NCI-H526 (cell line): ENCODE measurements around the gene ADAMTS3.
A peak's percentile ranks its signal among the peaks of the same experiment; 100 is the strongest.

ENCODE experiments used
- DNase-seq, 2 experiments: peaks; one replicate each; lab custom pipeline; 2025; lab: John Stamatoyannopoulos, UW

The ADAMTS3 gene

GRCh38 chr4:72295966-72296557 lies 273.0 kb downstream of the ADAMTS3 start:
- peak in 1 of 2 experiments; percentile 58 for DNase-seq

- no peak for DNase-seq
Observed at GRCh38 chr4:72290737-72291136, 278.3 kb downstream of the ADAMTS3 start.

DNA sequence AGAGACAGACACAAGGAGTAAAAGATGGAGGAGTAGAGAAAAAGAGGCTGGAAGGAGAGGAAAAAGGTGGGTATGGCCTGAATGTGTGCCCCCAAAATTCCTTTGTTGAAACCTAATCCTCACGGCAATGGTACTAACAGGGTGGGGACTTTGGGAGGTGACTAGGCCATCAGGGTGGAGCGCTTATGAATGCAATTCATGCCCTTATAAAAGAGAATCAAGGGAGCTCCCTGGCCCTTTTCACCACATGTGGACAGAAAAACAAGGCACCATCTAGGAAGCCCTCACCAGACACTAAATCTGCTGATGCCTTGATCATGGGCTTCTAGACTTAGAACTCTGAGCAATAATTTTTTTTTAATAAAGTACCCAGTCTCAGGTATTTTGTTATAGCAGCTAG lies 282.1 kb downstream of the ADAMTS3 start:
- no peak for DNase-seq

DNA sequence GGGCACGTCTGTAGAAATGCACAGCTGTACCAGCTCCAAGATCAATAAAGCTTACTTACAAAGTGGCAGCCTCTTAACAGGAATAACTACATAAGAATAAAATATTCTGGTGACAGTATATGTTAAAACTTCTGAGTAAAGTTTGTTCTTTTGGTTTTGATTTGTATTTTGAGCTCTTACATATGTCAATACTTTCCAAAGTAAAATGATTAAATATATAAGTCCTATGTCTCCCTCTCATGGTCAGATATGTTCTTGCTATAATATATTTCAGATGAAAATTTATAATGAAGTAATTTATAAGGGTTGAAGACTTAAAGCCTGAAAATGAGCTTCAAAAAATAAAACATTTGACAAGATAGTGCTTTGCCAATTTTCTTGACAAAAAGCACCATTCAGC lies 282.8 kb downstream of the ADAMTS3 start:
- DNase-seq, result peak in 1 of 2 experiments; percentile 25

GRCh38 chr4:72283357-72283756 lies 285.7 kb downstream of the ADAMTS3 start:
- DNase-seq, result no peak

DNA sequence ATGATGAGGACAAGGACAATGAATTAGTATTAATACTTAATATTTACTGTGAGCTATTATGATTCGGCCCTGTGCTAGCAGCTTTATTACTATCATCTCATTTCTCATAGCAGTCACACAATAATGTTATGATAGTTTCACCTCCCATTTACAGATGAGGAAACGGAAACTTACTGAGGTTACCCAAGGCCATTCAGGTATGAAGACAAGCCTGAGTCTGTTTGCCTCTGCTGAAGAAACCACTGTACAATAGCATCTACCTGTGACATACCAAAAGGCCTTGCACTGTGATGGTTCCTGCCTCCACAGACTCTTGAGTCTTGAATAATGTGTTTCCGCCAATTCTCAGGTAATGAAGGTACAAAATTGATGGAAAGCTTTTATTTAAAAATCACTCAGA lies 288.8 kb downstream of the ADAMTS3 start:
- DNase-seq, result no peak

GRCh38 chr4:72275381-72275780 lies 293.6 kb downstream of the ADAMTS3 start:
- no peak for DNase-seq

- DNase-seq, result no peak
Observed at GRCh38 chr4:72274251-72274650, 294.8 kb downstream of the ADAMTS3 start.

- DNase-seq, result no peak
Observed at GRCh38 chr4:72255269-72255668, 313.8 kb downstream of the ADAMTS3 start.

DNA sequence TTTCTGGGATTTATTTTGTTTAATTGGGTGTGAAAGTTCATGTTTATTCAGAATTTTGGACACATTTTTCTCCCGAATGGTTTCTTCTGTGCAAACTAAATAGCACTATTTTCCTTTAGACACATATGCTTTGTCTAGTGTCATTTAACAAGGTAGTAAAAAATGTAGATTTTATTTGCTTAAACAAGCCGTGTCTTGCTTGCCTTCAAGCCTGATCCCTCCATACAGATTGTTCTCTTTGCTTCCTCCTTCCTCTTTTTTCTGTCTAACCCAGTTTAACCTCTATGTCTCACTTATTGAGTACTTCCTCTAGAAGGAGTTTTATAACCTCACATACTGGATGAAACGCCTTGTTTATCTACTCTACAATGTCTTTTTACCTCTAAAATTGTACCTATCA lies 325.4 kb downstream of the ADAMTS3 start:
- peak; percentile 39 to 49 for DNase-seq

GRCh38 chr4:72239487-72240116 lies 329.4 kb downstream of the ADAMTS3 start:
- no peak for DNase-seq
